Measurements from ENCODE around the gene MAN1A1. TPM values are rescaled to one million over a fixed set of nuclear protein-coding genes. Genes with fewer than 3 reads are reported as not detected.

MAN1A1 gene
- total RNA-seq, 4 donors from 2014 or later: 6.3 to 92.3 (median 22.4) TPM

- DNase-seq: no peak
- 98% methylated on average over 3 of the region's 3 CpGs for WGBS, 2 donors
- Histone ChIP-seq H3K4me1 (peaks cover 0 to 11% (median 4%) of the 10 kb centered on the region in 3 donors), H3K4me3 (no peak overlapping the region), H3K27ac (no peak overlapping the region), H3K9me3 (no peaks in the 10 kb centered on the region), H3K27me3 (no peaks in the 10 kb centered on the region), H3K36me3 (no peaks in the 10 kb centered on the region)
- intact Hi-C loops (cut with DNase I): no loop called here
- no peak for TF ChIP-seq POLR2A (IDR thresholded peaks at IDR 0.05)
Observed at GRCh38 chr6:119166024-119166784, 183.4 kb downstream of the MAN1A1 start.

GRCh38 chr6:119163006-119163405 lies 186.6 kb downstream of the MAN1A1 start:
- intact Hi-C loops (cut with DNase I): no loop called here
- TF ChIP-seq, protein P1, sequence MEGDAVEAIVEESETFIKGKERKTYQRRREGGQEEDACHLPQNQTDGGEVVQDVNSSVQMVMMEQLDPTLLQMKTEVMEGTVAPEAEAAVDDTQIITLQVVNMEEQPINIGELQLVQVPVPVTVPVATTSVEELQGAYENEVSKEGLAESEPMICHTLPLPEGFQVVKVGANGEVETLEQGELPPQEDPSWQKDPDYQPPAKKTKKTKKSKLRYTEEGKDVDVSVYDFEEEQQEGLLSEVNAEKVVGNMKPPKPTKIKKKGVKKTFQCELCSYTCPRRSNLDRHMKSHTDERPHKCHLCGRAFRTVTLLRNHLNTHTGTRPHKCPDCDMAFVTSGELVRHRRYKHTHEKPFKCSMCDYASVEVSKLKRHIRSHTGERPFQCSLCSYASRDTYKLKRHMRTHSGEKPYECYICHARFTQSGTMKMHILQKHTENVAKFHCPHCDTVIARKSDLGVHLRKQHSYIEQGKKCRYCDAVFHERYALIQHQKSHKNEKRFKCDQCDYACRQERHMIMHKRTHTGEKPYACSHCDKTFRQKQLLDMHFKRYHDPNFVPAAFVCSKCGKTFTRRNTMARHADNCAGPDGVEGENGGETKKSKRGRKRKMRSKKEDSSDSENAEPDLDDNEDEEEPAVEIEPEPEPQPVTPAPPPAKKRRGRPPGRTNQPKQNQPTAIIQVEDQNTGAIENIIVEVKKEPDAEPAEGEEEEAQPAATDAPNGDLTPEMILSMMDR (IDR thresholded peaks at IDR 0.05): no peak
- no peak for TF ChIP-seq POLR2A (IDR thresholded peaks at IDR 0.05)
- no peak for DNase-seq
- H3K4me3 ChIP-seq: no peak overlapping the region
- H3K36me3 ChIP-seq: no peaks in the 10 kb centered on the region
- no peaks in the 10 kb centered on the region for H3K27me3 ChIP-seq
- H3K4me1 ChIP-seq: peaks cover 0 to 12% (median 0%) of the 10 kb centered on the region in 3 donors
- H3K27ac ChIP-seq: no peak overlapping the region
- 75 to 77% methylated on average over 8 of the region's 8 CpGs for WGBS, 2 donors
- H3K9me3 ChIP-seq: no peaks in the 10 kb centered on the region

DNA sequence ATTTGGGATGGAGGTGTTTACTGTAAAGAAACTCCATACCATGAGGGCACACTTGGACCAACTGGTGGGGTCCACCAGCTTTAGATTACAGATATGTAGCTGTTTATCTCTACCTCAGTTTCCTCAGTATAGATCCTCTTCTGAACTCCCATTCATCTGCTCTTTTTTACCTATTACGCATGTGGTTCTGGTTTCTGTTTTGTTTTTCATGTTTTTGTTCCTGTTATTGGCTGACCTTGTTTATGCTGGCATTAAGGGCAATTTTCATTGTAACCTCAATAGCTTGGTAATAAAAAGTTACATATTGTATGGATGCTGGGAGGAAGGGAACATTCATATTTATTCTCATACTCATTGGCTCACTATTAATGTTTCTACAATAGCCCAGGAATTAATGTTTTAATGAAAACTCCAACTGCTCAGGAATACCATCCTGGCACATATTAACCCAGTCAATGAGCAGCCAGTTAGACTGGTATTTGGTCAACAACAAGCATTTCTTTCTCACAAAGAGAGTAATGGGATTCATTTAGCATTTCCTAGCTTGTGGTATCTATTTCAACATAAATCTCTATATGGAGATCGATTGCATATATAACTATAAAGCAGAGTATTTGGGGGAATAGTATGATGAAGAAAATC lies 187.3 kb downstream of the MAN1A1 start:
- 68 to 76% methylated on average over 2 of the region's 2 CpGs for WGBS, 2 donors
- TF ChIP-seq POLR2A (IDR thresholded peaks at IDR 0.05): no peak
- TF ChIP-seq, protein P1 (IDR thresholded peaks at IDR 0.05): no peak

DNA sequence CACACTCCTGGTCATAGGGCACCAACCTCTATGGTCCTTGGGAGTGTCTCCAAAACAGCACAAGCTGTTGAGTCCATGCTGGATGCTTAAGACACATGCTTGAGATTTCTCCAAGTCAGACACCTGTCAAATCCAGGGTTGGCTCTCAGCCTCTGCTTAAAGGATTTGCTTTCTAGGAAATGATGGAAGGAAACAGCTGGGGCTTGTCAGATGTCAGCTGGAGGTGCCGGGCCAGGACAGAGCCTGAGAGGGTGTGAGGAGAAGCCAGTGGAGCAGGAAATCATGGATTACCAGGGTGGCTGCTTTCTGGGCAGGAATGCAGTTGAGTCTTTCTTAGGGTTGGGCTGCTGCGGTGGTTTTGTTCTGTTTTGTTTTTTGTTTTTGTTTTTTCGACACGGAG lies 188.1 kb downstream of the MAN1A1 start:
- Histone ChIP-seq H3K9me3 (no peaks in the 10 kb centered on the region), H3K36me3 (no peaks in the 10 kb centered on the region), H3K4me1 (peaks cover 0 to 27% (median 0%) of the 10 kb centered on the region in 3 donors), H3K27ac (no peak overlapping the region), H3K4me3 (no peak overlapping the region), H3K27me3 (no peaks in the 10 kb centered on the region)
- 54 to 55% methylated on average over 4 of the region's 4 CpGs for WGBS, 2 donors
- DNase-seq: no peak
- intact Hi-C loops (cut with DNase I): no loop called here
- TF ChIP-seq, protein P1 (IDR thresholded peaks at IDR 0.05): no peak
- TF ChIP-seq POLR2A (IDR thresholded peaks at IDR 0.05): no peak

More for the DNA sequence above, 187.3 kb downstream of the MAN1A1 start:
- Histone ChIP-seq H3K9me3 (no peaks in the 10 kb centered on the region), H3K4me3 (no peak overlapping the region), H3K4me1 (peaks cover 0 to 20% (median 0%) of the 10 kb centered on the region in 3 donors), H3K27ac (no peak overlapping the region), H3K27me3 (no peaks in the 10 kb centered on the region), H3K36me3 (no peaks in the 10 kb centered on the region)
- intact Hi-C loops (cut with DNase I): no loop called here
- DNase-seq: no peak

DNA sequence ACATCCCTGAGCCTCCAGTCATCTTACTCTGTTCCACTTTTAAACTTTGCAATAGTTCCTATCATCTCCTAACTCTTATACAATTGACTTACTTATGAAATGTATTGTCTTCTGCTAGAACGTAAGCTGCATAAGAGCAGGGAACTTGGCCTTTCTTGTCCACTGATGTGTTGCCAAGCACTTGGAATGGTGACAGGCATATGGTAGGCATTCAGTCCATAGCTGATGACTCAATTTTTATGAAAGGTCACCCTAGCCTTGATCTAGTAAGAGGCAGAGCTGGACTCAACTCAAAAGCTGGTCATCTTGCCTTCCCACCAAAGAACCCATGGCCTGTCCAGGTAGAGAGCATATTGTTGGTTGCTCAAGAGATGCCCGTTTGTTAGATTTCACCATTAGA lies 188.7 kb downstream of the MAN1A1 start:
- H3K27ac ChIP-seq: no peak overlapping the region
- no peaks in the 10 kb centered on the region for H3K9me3 ChIP-seq
- H3K4me1 ChIP-seq: peaks cover 0 to 27% (median 0%) of the 10 kb centered on the region in 3 donors
- no peak for DNase-seq
- TF ChIP-seq, protein P1 (IDR thresholded peaks at IDR 0.05): no peak
- no peak for TF ChIP-seq POLR2A (IDR thresholded peaks at IDR 0.05)
- WGBS, 2 donors: 47 to 76% methylated on average over 1 to 2 of the region's 2 CpGs
- H3K36me3 ChIP-seq: no peaks in the 10 kb centered on the region
- H3K27me3 ChIP-seq: no peaks in the 10 kb centered on the region
- intact Hi-C loops (cut with DNase I): no loop called here
- no peak overlapping the region for H3K4me3 ChIP-seq

Measured in esophagus squamous epithelium (tissue), 5 donors.